Activated naive CD8-positive, alpha-beta T cell (primary cell): ENCODE results near the gene GNLY.

Source experiments
- H3K27ac Mint-ChIP-seq: one replicate; pipeline ENCODE4 v1.8.0; 2021; ENCODE audit warnings: mixed read lengths
- H3K27me3 Mint-ChIP-seq: one replicate; pipeline ENCODE4 v1.8.0; 2021; ENCODE audit warnings: mixed read lengths
- H3K36me3 Mint-ChIP-seq: one replicate; pipeline ENCODE4 v1.8.0; 2021; ENCODE audit warnings: mixed read lengths
- H3K4me1 Mint-ChIP-seq: one replicate; pipeline ENCODE4 v1.8.0; 2021; ENCODE audit warnings: low read depth, mixed read lengths
- H3K4me3 Mint-ChIP-seq: one replicate; pipeline ENCODE4 v1.8.0; 2021; ENCODE audit warnings: mild to moderate bottlenecking, mixed read lengths
- H3K9me3 Mint-ChIP-seq: one replicate; pipeline ENCODE4 v1.8.0; 2021; ENCODE audit warnings: low read depth, mixed read lengths

GNLY gene

DNA sequence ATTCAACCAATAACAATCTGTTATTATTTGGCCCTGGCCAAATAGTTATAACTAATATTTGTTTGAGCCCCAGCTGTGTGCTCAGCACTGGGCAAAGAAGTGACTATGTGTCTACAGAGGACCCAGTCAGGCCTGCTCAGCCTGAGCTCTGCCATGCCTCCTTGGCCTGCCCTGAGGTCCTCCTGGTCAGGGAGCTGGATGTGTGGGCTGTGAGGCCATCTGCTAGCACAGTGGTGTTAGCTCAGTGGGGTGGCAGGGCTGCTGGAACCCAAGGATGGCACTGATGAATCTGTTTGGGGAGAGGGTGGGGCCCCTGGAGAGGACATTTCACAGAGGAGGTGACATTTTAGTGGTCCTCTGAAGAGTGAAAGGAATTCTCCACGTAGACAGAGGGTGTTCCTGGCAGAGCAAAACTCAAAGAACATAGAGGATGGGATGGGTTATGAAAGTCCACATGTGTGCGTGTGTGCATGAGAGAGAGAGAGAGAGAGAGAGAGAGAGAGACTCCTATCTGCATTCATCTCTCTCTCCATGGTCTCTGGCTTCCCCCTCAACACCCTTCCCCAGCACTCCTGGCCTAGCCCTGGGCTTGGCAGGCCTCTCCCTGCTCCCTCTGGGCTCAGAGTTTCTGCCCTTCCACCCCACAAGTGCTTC, 38.4 kb downstream of the GNLY start:
- H3K4me3 Mint-ChIP-seq: no peak overlapping the region
- H3K27me3 Mint-ChIP-seq: peaks cover 1% of the 10 kb centered on the region
- H3K27ac Mint-ChIP-seq: no peak overlapping the region

DNA sequence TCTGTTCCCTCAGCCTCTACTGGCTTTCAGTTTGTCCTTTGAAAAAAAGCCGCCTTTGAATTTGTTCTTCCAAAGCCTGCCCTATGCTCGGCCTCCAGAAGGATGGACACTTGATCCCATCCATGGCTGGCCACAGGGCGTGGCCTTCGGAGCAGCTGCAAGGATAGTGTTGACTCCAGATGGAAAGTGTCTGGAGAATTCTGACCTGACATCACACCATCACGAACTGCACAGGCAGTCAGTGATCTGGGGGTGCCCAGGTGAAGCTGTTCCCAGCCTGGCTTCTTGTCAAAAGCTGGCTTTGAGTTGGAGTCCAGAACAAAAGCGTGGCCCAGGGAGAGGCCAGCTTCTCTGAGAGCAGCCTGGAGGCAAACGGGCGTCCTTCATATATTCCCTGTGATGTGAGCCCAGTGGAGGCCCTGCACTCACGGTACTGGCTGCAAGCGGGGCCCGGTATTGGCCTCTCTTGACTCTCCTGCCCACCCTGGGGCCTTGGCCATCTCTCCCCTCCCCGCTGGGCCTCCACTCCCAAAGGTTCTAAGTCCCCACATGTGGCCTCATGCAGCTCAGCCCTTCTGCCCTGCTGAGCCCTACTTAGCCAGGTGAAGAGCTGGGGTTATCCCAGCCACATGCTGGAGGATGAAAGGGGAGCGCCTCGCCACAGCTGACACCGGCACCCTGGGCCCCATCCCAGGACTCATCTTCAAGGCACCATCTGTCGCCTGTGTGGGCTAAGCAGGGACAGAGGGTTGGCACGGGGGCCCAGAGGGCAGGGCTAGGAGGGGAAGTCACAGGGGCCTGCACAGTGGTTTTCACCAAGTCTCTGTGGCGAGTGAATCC, 39.2 kb downstream of the GNLY start:
- no peaks in the 10 kb centered on the region for H3K4me1 Mint-ChIP-seq
- no peaks in the 10 kb centered on the region for H3K9me3 Mint-ChIP-seq
- peaks cover 2% of the 10 kb centered on the region for H3K27me3 Mint-ChIP-seq
- H3K27ac Mint-ChIP-seq: no peak overlapping the region
- H3K4me3 Mint-ChIP-seq: no peak overlapping the region
- no peaks in the 10 kb centered on the region for H3K36me3 Mint-ChIP-seq

More for the DNA sequence above, 38.4 kb downstream of the GNLY start:
- Mint-ChIP-seq H3K4me1 (no peaks in the 10 kb centered on the region), H3K36me3 (no peaks in the 10 kb centered on the region), H3K9me3 (no peaks in the 10 kb centered on the region)

DNA sequence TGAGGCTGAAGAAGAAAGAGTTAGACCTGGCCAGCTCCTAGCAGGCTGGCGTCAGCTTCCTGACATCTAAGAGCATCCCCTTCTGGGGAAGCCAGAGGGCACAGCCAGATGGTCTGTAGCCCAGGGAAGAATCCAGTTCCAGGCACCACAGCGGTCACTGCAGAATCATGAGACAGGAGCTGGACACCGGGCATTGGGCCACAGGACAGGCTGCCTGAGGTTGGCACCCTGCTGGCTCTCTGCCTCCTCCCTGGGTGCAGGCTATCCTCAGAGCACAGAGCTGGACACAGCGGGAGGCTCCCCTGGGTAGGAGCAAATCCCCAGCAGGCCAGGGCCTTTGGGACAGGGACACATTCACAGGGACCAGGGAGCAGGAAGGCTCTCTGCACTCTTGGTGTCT, 39.9 kb downstream of the GNLY start:
- H3K27me3 Mint-ChIP-seq: peaks cover 4% of the 10 kb centered on the region
- no peak overlapping the region for H3K27ac Mint-ChIP-seq
- no peaks in the 10 kb centered on the region for H3K36me3 Mint-ChIP-seq

DNA sequence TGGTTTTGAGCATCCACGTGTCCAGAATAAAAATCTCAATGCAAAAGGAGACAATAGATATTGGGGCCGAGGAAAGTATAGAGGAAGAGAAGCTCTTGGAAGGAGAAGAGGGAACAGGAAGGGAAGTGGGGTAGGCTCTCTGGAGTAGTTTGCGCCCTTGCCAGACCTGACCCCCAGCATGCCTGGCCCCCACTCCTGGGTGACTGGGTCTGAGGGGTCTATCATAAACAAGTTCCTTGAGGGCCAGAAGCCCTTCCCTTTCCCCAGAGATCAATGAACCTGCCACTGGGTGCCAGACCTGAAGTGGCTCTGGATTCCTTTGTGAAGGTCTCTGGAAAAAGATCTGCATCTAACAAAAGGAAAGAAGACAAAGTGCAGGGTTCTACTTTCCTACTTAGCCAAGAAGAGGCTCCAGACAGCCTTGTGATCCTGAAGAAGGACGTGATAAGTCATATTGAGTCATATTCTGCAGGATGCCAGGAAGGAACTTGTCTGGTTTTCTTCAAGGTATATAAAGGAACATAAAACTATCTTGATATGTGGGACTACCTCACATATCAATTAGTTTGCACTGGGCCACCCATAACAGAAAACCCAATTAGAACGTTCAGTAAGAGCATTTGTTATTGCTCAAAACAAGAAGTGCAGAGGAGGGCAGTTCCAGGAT, 40.9 kb downstream of the GNLY start:
- Mint-ChIP-seq H3K36me3 (no peaks in the 10 kb centered on the region), H3K27ac (no peak overlapping the region), H3K9me3 (no peaks in the 10 kb centered on the region), H3K4me3 (no peak overlapping the region), H3K4me1 (no peaks in the 10 kb centered on the region), H3K27me3 (peaks cover 2% of the 10 kb centered on the region)

More for the DNA sequence above, 39.9 kb downstream of the GNLY start:
- Mint-ChIP-seq H3K9me3 (no peaks in the 10 kb centered on the region), H3K4me3 (no peak overlapping the region), H3K4me1 (no peaks in the 10 kb centered on the region)

DNA sequence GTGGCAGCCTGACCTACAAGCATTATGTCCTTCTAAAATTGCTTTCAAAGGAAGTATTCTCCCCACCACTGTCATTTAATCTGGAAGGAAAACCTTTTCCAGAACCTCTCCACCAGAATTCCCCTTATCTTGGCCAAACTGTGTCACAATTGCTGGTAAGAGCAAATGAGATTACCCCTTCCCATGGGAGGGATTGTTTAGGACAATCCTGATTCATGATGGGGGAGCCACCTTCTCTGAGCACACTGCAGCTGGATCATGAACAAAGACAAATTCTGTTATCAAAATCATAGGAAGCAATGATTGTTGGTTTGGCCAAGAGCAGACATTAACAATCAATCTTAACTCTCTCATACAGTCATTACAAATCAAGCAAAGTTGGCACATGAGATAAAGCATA, 41.5 kb downstream of the GNLY start:
- no peaks in the 10 kb centered on the region for H3K9me3 Mint-ChIP-seq
- no peak overlapping the region for H3K4me3 Mint-ChIP-seq
- no peak overlapping the region for H3K27ac Mint-ChIP-seq
- H3K36me3 Mint-ChIP-seq: no peaks in the 10 kb centered on the region
- H3K27me3 Mint-ChIP-seq: peaks cover 2% of the 10 kb centered on the region
- H3K4me1 Mint-ChIP-seq: no peaks in the 10 kb centered on the region

DNA sequence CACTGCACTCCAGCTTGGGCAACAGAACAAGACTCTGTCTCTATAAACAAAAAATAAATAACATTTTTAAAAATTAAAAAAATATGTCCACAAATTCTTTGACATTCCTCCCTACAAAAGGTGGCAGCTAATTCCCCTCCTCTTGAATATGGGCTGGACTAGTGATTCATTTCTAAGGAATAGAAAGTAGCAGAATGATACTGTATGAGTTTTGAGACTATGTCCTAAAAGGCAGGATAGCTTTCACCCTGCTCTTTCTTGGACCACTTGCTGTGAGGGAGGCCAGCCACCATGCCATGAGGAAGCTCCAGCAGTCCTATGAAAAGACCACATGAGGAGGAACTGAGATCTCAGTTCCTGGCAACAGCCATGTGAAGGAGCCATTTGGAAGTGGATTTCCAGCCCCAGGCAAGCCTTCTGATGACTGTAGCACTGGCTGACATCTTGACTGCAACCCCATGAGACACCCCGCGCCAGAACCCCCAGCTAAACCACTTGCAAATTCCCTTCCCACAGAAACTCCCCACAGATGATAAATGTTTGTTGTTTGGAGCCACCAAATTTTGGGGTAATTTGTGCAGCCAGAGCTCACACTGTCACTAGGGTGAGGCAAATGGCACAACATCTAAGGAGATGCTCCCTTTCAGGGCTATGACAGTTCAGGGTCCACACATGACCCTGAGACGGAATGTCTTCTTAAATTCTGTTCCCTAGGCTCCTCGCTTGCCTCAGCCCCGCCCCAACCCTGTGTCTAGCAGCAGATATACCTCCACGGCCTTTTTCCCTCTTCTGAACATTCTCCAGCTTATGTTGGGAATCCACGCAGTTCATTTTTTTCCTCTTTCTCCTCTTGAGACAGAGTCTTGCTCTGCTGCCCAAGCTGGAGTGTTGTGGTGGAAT, 42.5 kb downstream of the GNLY start:
- no peak overlapping the region for H3K4me3 Mint-ChIP-seq
- H3K27ac Mint-ChIP-seq: no peak overlapping the region
- peaks cover 6% of the 10 kb centered on the region for H3K27me3 Mint-ChIP-seq
- no peaks in the 10 kb centered on the region for H3K4me1 Mint-ChIP-seq
- no peaks in the 10 kb centered on the region for H3K36me3 Mint-ChIP-seq
- H3K9me3 Mint-ChIP-seq: no peaks in the 10 kb centered on the region

DNA sequence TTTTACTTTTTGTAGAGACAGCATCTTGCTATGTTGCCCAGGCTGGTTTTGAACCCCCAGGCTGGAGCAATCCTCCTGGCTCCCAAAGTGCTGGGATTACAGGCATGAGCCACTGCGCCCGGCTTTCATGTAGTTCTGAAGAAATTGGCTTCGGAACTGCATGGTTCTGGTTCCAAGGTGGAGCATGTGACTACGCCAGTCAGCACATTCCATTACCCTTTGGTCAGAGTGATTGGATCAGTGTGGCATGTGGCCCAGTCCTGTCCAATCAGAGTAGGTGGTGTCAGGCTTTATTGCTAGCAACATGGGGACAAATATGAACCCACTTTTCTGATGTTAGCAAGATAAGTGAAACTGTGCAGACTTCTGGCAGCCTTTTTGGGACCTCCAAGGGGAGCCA, 43.3 kb downstream of the GNLY start:
- peaks cover 9% of the 10 kb centered on the region for H3K27me3 Mint-ChIP-seq
- H3K27ac Mint-ChIP-seq: no peak overlapping the region
- no peaks in the 10 kb centered on the region for H3K4me1 Mint-ChIP-seq
- H3K9me3 Mint-ChIP-seq: no peaks in the 10 kb centered on the region
- H3K4me3 Mint-ChIP-seq: no peak overlapping the region
- H3K36me3 Mint-ChIP-seq: no peaks in the 10 kb centered on the region

DNA sequence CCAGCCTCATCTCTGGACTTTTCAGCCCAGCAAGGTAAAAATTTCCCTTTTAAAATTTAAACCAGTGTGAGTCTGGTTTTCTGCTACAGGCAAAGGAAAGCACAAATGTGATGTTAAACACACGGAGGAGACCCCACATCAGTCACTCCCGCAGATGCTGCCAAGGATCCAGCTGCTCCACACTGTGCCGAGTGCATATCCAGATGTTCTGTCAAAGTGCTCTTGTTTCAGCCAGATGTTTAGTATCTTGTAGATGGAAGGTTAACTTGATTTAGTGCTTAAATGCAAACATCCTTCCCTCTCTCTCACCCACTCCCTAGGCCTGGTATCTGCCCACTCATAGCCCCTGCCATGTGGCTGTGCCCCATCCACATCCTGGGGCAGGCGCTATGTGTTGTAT, 43.8 kb downstream of the GNLY start:
- H3K36me3 Mint-ChIP-seq: no peaks in the 10 kb centered on the region

DNA sequence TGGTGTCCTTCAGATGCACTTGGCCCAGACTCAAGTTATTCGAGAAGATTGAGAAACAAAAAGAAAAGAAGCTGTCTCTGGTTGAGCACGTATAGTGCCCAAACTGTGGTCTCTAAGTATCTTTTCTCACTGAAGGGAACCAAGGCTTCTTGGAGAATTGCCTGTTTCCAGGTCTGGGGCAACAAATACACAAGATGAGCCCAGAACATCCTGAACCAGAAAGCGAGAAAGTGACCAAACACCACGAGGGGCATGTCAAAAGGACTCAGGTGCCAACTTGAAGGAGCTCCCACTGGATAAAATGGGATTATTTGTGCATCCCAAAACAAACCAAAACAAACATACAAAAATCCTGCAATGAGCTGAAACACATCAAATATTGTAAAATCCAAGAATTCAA, 46.0 kb downstream of the GNLY start:
- Mint-ChIP-seq H3K36me3 (no peaks in the 10 kb centered on the region), H3K27ac (no peak overlapping the region), H3K4me1 (no peaks in the 10 kb centered on the region), H3K4me3 (no peak overlapping the region), H3K27me3 (peaks cover 20% of the 10 kb centered on the region), H3K9me3 (no peaks in the 10 kb centered on the region)

More for the DNA sequence above, 43.8 kb downstream of the GNLY start:
- H3K4me3 Mint-ChIP-seq: no peak overlapping the region
- H3K4me1 Mint-ChIP-seq: no peaks in the 10 kb centered on the region
- H3K27me3 Mint-ChIP-seq: peaks cover 12% of the 10 kb centered on the region
- H3K9me3 Mint-ChIP-seq: no peaks in the 10 kb centered on the region
- H3K27ac Mint-ChIP-seq: no peak overlapping the region

DNA sequence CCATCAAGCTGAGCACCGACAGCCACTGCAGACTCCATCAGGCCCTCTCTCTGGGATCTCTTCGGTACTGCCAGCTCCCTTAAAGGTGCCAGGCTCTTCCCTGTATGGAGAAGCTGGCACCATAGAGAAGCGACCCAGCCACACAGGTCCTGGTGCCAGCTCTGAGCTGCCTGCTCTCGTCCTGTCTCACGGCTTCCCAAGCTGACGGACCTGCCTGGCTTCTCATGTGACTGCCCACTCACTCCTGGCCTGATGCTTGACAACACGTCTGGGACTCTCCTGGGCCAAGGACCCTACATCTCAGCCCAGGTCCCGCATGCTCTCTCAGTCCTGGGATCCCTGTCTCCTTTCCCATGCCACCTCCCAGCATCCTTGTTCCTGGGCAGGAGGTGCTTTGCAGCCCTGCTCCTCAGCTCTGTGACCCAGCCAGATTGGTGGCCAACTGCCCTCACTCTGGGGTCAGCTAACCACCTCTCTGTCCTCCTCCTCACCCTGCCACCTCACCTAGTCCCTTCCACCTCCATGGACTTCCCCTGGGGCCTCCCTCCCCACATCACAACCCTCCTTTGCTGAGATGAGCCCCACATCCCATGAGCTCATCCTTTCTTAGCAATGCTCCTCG, 47.2 kb downstream of the GNLY start:
- Mint-ChIP-seq H3K4me1 (no peaks in the 10 kb centered on the region), H3K4me3 (no peak overlapping the region), H3K27me3 (peaks cover 20% of the 10 kb centered on the region)

DNA sequence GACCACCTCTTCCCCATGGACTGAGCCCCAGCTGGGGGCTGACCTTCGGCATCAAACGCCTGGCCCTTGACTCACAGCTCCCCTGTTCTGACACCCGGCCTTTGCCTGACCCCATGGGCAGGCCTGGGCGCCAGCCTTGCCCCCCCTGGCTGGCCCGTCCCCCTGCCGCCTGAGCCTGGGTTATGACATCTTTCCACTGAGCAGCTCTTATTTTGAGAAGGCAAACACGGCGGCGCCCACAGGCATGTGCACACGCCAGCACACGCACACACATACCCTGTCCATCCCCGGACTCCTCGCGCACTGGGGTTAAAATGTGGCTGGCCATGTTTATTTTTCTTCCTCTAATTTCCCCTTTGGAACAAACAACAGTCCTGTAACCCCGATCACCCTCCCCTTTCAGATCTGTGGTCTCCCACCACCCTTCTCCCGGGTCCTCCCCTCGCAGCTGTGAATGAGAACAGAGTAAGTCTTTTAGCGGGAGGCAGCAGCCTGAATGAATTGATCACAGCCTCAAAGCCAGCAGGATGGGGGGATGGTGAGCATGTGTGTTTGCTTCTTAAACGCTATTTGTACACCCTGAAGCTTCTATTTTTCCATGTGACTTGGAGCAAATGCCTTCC, 47.8 kb downstream of the GNLY start:
- Mint-ChIP-seq H3K27me3 (peaks cover 20% of the 10 kb centered on the region), H3K27ac (no peak overlapping the region), H3K9me3 (no peaks in the 10 kb centered on the region), H3K4me3 (no peak overlapping the region), H3K4me1 (no peaks in the 10 kb centered on the region), H3K36me3 (no peaks in the 10 kb centered on the region)

More for the DNA sequence above, 47.2 kb downstream of the GNLY start:
- H3K36me3 Mint-ChIP-seq: no peaks in the 10 kb centered on the region
- no peaks in the 10 kb centered on the region for H3K9me3 Mint-ChIP-seq
- H3K27ac Mint-ChIP-seq: no peak overlapping the region

DNA sequence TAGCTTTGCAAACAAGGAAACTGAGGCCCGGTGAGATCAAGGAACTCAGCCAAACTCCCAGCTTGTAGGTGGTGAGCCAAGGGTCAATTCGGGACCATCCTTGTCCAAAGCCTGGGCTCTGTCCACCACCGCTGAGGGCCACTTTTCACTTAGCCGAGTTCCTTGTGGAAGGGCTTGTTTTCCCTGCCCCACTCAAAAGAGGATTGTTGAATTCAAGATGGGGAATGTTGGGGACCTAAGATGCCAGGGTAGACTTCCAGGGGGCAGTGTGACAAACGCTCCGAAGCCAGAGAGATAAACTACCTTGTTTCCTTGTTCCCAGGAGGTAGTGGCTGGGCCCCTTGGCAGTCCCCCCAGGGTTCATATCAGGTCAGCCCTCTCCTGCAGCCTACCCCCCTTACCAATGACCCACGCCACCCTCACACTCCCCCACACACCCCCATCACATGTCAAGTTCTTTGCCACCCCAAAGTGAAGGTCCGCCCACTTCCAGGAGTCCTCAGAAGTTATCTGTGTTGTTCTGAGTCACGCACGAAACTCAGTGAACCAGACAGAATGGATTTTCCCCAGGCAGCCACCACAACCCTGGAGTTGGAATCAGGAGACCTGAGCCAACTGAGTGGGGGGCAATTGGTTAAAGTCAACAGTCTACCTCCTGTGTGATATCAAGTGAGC, 49.3 kb downstream of the GNLY start:
- Mint-ChIP-seq H3K4me1 (no peaks in the 10 kb centered on the region), H3K4me3 (no peak overlapping the region), H3K27ac (no peak overlapping the region), H3K9me3 (no peaks in the 10 kb centered on the region), H3K27me3 (peaks cover 21% of the 10 kb centered on the region), H3K36me3 (no peaks in the 10 kb centered on the region)

DNA sequence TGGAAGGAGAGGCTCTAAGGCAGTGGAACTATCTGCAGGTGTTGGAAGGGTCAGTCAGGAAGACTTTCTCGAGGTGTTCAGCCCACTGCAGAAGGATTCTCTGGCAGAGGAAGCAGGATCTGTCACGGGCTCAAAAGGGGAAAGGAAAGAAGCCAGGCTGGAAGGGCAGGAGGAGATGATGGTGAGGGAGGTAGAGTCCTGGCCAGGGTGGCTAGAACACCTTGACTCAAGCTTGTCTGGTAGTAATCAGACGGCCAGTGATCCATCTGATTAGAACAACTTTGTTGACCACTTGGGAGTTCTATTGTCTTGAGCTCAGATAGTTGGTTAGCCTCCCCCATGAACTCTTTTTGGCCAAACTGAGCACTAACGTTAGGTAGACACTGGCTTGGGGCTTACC, 49.9 kb downstream of the GNLY start:
- no peak overlapping the region for H3K4me3 Mint-ChIP-seq
- peaks cover 20% of the 10 kb centered on the region for H3K27me3 Mint-ChIP-seq
- no peaks in the 10 kb centered on the region for H3K36me3 Mint-ChIP-seq
- H3K27ac Mint-ChIP-seq: no peak overlapping the region
- H3K9me3 Mint-ChIP-seq: no peaks in the 10 kb centered on the region
- no peaks in the 10 kb centered on the region for H3K4me1 Mint-ChIP-seq
